Mesodermal cell (in vitro differentiated cells): ENCODE results near the gene DENND10.
A peak's percentile ranks its signal among the peaks of the same experiment; 100 is the strongest.
"Not testable (repeated sequence)": the region's sequence is repeated elsewhere in the genome, so short reads cannot be mapped to it uniquely, and the experiment has no call there.

Experiments used
- H3K27ac ChIP-seq: 2 replicates; pipeline ENCODE4 v1.7.0; 2013; ENCODE audit warnings: mild to moderate bottlenecking, low read depth, low read length, moderate library complexity; ENCODE audit not compliant: severe bottlenecking
- H3K36me3 ChIP-seq: 2 replicates; pipeline ENCODE4 v1.7.1; 2013; ENCODE audit warnings: mild to moderate bottlenecking, low read length, moderate library complexity; ENCODE audit not compliant: control insufficient read depth, insufficient read depth
- H3K4me1 ChIP-seq: one replicate; pipeline ENCODE4 v1.7.1; 2013; ENCODE audit warnings: mild to moderate bottlenecking, low read length; ENCODE audit not compliant: insufficient read depth, control insufficient read depth, poor library complexity, severe bottlenecking
- H3K4me3 ChIP-seq: 2 replicates; pipeline ENCODE4 v1.7.0; 2013; ENCODE audit warnings: low read length, control low read depth, mild to moderate bottlenecking; ENCODE audit not compliant: insufficient read depth, poor library complexity, severe bottlenecking; ENCODE audit errors: extremely low read depth
- H3K9me3 ChIP-seq: 2 replicates; pipeline ENCODE4 v1.7.1; 2013; ENCODE audit warnings: mild to moderate bottlenecking, low read length, moderate library complexity; ENCODE audit not compliant: control insufficient read depth
- WGBS, 2 experiments: methylation state at CpG; one replicate each; pipeline ENCODE4 v1.1.5; 2013; ENCODE audit warnings: missing lambda C conversion rate in 2 of 2; ENCODE audit not compliant: insufficient coverage in 2 of 2; 5-methylcytosine and 5-hydroxymethylcytosine counted together

The DENND10 gene

DNA sequence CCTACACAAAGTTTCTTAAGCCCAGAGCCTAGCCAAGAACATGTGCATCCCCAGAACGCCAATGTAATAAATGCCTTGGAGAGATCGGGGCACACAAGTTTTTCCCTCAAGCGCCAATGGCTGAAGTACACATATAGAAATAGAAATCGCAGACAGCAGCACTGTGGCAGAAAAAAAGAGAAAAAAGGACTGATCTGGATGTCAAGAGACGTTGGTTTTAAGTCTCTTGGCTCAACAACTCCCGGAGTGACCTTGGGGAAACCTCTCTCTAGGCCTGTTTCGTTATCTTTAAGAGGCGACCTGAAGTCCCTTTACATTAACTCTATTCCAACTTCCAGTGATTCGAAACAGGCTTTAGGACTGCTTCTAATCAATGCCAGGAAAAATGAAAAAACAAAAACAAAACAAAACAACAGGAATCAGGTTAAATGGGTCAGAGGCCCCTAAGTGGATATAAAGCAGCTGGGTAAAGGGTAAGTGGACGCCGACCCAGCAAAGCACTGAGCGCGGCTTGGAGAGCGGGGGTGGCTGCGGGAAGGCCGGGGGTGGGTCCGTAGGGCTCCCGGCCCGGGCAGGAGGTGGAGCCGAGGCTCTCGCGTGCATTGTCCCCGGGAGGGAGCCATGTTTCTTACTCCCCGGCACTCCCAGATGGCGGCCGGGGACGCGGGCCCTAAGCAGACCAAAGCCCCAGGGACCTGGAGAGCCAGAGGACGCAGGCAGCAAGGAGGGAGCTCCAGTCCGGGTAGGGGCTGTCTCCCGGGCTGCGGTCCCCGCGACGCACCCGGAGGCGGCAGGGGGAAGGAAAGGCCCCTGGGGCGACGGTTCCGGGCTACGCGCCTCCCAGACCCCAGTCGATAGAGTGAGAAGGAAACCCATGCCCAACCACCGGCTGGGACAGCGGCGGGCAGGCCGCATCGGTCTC lies 24.1 kb upstream of the DENND10 start:
- H3K4me1 ChIP-seq: no peaks in the 10 kb centered on the region
- peaks cover 33% of the 10 kb centered on the region for H3K36me3 ChIP-seq
- H3K4me3 ChIP-seq: peak overlapping the region; percentile 97
- H3K9me3 ChIP-seq: no peaks in the 10 kb centered on the region
- 1% methylated on average over 35 to 41 of the region's 48 CpGs for WGBS, 2 experiments
- H3K27ac ChIP-seq: peak overlapping the region; percentile 99

DNA sequence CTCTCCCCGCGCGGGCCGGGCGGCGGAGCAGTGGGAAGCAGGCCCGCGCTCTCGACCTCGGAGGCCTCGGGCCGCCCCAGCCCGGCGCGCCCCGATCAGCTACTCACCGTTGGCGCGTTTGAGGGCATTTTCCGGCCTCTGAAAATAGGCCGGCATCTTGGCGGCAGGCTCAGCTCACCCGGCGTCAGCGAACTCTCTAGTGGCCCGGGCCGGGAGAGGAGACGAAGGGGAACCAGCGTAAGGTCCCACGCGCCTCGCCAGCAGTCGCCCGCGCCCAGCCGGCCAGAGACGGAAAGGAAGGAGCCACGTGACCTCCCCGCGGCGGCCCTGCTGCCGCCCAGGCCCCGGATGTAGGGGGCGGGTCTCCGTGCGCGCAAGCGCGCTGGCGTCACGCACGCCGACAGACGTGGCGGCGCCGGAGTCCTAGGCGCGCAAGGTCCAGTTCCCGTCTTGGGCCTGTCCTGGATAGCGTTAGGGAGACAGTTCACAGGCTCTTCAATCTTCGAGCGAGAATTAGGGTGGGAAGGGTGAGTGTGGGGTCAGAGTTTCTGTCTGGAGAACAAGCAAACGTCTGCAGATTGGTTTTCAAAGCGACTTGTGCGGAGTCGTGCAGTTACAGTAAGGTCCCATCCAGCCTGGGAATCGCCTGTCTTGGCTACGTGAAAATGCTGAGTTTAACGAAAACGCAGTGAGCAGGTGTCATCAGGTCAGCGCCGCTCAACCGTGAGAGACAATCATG lies 23.2 kb upstream of the DENND10 start, which contains the start of gene EIF3A:
Gene EIF3A, minus strand, starts transcription at position 297 of the 739 bp plus-strand sequence. Its CDS starts 141 bp downstream, at position 156.
- 0 to 1% methylated on average over 49 to 56 of the region's 74 CpGs for WGBS, 2 experiments
- Histone ChIP-seq H3K4me3 (peak within 1 kb of the TSS; percentile 97), H3K9me3 (no peaks in the 10 kb centered on the region), H3K27ac (peak within 1 kb of the TSS; percentile 99), H3K4me1 (no peaks in the 10 kb centered on the region), H3K36me3 (peaks cover 30% of the 10 kb centered on the region)

DNA sequence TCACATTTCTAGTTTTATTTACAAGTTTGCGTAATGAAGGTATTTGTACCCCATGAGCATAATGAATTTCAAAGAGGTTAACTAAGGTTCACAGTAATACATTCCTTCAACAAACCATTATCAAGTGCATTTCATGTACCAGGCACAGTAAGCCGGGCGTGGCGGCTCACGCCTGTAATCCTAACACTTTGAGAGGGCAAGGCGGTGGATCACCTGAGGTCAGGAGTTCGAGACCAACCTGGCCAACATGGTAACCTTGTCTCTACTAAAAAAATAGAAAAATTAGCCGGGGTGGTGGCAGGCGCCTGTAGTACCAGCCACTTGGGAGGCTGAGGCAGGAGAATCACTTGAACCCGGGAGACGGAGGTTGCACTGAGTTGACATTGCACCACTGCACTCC lies 19.0 kb upstream of the DENND10 start:
- H3K27ac ChIP-seq: no peak overlapping the region
- no peak overlapping the region for H3K4me3 ChIP-seq
- H3K4me1 ChIP-seq: no peaks in the 10 kb centered on the region
- no peaks in the 10 kb centered on the region for H3K36me3 ChIP-seq
- 99% methylated on average over 9 to 10 of the region's 11 CpGs for WGBS, 2 experiments
- no peaks in the 10 kb centered on the region for H3K9me3 ChIP-seq

DNA sequence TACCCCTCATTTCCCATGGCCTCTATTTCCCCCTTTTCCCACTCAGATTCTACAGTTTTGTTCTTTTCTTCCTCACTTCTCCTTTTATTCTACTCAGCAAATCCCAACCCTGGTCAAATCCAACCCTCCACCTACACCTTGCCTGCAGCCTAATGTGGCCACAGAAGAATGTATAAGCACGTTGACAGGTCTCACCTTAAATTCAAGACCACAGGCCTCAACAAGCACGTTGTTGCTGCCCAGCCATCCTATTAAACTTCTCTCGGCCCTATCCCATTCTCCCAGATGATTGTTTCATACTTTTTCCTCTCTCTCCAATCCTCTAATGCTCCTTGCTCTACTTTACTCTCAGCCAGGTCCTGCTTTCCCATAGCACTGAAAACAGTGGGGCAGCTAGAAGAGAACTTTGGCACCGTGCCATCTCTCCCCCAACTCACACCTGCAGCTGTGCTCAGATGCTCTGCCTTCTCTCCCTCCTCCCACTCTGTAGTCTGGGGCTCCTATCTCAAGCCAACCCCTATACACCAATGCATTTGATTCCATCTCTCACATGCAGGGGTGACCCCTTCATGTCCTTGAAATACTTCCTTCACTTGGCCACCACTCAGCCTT lies 16.5 kb upstream of the DENND10 start:
- no peak overlapping the region for H3K4me3 ChIP-seq
- no peaks in the 10 kb centered on the region for H3K9me3 ChIP-seq
- peaks cover 2% of the 10 kb centered on the region for H3K4me1 ChIP-seq
- no peak overlapping the region for H3K27ac ChIP-seq
- H3K36me3 ChIP-seq: no peaks in the 10 kb centered on the region
- WGBS, 2 experiments: 84 to 94% methylated on average over 4 of the region's 4 CpGs

DNA sequence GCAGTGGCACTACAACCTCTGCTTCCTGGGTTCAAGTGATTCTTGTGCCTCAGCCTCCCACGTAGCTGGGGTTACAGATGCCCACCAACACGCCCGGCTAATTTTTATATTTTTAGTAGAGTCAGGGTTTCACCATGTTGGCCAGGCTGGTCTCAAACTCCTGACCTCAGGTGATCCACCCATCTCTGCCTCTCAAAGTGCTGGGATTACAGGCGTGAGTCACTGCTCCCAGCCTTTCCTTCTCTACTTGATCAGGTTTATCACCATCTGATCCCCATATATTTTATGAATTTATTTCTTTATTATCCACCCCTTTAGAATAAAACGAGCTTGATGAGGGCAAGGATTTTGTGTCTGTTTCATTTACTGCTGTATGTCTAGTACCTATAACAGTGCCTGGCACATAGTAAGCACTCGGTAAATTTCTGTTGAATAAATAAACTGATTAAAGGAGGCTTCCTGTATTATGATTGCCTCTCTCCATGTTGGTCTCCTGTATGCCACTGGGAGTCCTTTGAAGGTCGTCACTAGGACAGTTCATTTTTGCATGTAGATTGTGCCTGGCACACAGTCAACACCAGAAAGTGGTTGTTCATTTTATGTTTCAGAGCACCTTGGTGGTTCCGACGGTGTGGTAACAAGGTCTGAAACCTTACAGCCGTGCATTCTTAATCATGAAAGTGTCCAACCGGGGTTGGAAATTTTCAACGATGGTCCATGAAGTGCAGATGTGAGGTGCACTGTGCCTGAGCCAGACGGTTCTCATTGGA lies 13.7 kb upstream of the DENND10 start:
- Histone ChIP-seq H3K4me3 (no peak overlapping the region), H3K36me3 (no peaks in the 10 kb centered on the region), H3K27ac (no peak overlapping the region), H3K4me1 (peaks cover 9% of the 10 kb centered on the region), H3K9me3 (no peaks in the 10 kb centered on the region)
- WGBS, 2 experiments: 90 to 93% methylated on average over 8 to 10 of the region's 13 CpGs

DNA sequence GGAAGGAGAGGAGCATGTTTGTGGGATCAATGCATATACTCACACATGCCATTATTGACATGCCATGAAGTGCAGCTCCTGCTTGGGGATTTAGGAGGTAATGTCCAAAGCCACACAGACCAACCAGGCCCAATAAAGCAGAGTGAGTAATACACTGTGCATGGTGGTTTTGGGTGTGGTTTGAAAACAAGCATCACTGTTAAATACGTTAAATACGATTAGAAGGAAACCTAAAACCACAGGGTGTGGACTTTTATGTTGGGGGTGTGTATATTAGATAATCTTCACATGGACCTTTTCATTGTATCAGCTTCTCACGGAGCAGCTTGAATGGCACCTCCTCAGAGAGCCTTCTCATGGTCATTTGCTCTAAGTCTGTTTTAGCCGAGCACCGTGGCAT lies 12.9 kb upstream of the DENND10 start:
- no peak overlapping the region for H3K4me3 ChIP-seq
- no peak overlapping the region for H3K27ac ChIP-seq
- no peaks in the 10 kb centered on the region for H3K36me3 ChIP-seq
- no peaks in the 10 kb centered on the region for H3K9me3 ChIP-seq
- H3K4me1 ChIP-seq: peaks cover 9% of the 10 kb centered on the region
- 94 to 98% methylated on average over 5 of the region's 5 CpGs for WGBS, 2 experiments

DNA sequence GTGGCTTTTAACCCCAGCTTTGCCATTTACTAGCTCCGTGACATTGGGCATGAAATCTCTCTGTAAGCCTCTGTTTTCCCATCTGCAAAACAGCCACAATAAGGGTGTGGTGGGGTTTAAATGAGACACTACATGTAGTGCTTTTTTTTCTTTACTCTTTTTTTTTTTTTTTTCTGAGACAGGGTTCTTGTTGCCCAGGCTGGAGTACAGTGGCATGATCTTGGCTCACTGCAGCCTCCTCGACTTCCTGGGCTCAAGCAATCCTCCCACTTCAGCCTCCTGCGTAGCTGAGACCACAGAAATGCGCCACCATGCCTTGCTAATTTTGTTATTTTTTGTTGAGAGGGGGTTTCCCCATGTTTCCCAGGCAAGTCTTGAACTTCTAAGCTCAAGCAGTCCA lies 8.3 kb upstream of the DENND10 start:
- WGBS, 2 experiments: 100% methylated on average over 2 of the region's 4 CpGs; no CpG with 5 or more reads in 1 of the 2 experiments

DNA sequence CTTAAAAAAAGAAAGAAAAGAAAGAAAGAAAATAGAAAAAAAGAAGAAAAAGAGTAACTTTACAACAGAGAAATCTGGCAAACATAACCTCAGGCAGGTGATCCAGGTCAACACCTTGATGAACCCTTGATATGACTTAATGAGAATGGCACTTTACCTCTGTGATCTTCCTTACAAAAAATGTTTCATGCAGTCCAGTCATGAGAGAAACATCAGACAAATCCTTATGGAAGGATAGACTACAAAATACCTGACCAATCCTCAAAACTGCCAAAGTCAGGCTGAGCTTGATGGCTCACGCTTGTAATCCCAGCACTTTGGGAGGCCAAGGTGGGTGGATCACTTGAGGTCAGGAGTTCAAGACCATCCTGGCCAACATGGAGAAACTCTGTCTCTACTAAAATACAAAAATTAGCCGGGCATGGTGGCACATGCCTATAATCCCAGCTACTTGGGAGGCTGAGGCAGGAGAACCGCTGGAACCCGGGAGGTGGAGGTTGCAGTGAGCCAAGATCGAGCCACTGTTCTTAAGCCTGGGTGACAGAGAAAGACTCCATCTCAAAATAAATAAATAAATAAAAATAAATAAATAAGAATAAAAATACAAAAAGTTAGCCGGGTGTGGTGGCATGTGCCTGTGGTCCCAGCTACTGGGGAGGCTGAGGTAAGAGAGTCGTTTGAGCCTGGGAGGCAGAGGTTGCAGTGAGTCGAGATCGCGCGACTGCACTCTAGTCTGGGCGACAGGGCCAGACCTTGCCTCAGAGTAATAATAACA lies 7.1 kb upstream of the DENND10 start:
- not testable (repeated sequence) for H3K4me3 ChIP-seq, H3K36me3 ChIP-seq, H3K9me3 ChIP-seq, H3K27ac ChIP-seq
- WGBS, 2 experiments: 85 to 96% methylated on average over 2 to 9 of the region's 12 CpGs
- peaks cover 12% of the 10 kb centered on the region for H3K4me1 ChIP-seq

More for the DNA sequence above, 8.3 kb upstream of the DENND10 start:
- no peaks in the 10 kb centered on the region for H3K36me3 ChIP-seq
- H3K9me3 ChIP-seq: no peaks in the 10 kb centered on the region
- H3K4me3 ChIP-seq: no peak overlapping the region
- H3K4me1 ChIP-seq: peaks cover 13% of the 10 kb centered on the region
- no peak overlapping the region for H3K27ac ChIP-seq

DNA sequence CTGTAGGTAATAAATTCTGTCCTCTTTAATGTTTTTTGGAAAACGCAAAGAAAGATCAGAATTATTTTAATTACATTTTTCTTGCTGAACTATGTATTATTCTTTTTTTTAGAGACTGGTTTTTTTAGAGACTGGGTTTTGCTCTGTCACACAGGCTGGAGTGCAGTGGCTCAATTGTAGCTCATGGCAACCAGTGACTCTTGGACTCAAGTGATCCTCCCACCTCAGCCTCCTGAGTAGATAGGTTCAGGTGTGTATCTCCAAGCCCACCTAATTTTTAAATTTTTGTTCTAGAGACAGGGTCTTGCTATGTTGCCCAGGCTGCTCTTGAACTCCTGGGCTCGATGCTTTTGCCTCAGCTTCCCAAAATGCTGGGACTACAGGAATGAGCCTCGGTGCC lies 5.3 kb upstream of the DENND10 start:
- H3K4me3 ChIP-seq: no peak overlapping the region
- WGBS, 2 experiments: 86 to 93% methylated on average over 2 of the region's 3 CpGs
- peaks cover 11% of the 10 kb centered on the region for H3K4me1 ChIP-seq
- H3K27ac ChIP-seq: no peak overlapping the region
- H3K36me3 ChIP-seq: no peaks in the 10 kb centered on the region
- no peaks in the 10 kb centered on the region for H3K9me3 ChIP-seq
